NCI-H187 treated with DMSO at 0.1 percent for 48 hours (cell line): ENCODE results near the gene NT5C3B.
"Not testable (repeated sequence)": the region's sequence is repeated elsewhere in the genome, so short reads cannot be mapped to it uniquely, and the experiment has no call there.

Experiments used
- DNase-seq: peaks from one replicate; lab custom pipeline; 2025; lab: John Stamatoyannopoulos, UW

Gene NT5C3B

GRCh38 chr17:41784207-41784744, 51.8 kb downstream of the NT5C3B start:
- DNase-seq = no peak

DNA sequence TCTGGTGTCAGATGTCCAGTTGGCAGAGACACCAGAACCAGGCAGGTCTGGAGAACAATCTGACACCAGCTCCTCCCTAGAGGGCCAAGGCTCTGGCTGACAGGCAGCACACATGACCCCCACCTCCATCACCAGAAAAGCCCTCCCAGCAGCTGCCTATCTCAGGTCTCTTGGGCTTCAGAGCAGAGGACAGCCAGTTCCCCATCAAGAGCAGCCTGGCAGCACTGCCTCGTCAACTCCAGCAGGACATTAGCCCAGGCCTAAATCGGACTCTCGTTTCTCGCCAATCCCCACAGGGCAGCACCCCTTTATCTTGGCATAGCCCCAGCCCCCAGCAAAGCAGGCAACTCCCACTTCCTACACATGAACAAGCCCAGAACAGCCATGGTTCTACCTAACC, 53.9 kb downstream of the NT5C3B start:
- DNase-seq = no peak

- no peak for DNase-seq
Observed at GRCh38 chr17:41781404-41782110, 54.5 kb downstream of the NT5C3B start.

- DNase-seq = no peak
Observed at GRCh38 chr17:41779954-41780353, 56.1 kb downstream of the NT5C3B start.

GRCh38 chr17:41777574-41778188, 58.4 kb downstream of the NT5C3B start:
- no peak for DNase-seq

- no peak for DNase-seq
Observed at GRCh38 chr17:41777157-41777573, 58.9 kb downstream of the NT5C3B start.

DNA sequence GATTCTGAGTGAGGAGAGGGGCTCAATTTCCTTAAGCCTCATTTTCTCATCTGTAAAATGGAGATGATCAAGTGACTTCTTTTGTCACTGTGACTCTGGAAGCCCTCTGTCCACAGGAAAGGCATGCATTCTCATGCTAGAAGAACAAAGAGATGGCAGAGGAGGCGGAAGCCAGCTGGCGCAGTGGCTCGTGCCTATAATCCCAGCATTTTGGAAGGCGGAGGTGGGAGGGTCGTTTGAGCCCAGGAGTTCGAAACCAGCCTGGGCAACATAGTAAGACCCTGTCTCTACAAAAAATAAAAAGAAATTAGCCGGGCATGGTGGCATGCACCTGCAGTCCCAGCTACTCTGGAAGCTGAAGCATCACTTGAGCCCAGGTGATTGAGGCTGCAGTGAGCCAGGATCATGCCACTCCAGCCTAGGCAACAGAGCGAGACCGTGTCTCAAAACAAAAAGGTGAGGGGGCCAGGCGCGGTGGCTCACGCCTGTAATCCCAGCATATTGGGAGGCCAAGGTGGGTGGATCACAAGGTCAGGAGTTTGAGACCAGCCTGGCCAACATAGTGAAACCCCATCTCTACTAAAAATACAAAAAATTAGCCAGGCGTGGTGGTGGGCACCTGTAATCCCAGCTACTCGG, 59.7 kb downstream of the NT5C3B start:
- not testable (repeated sequence) for DNase-seq

- no peak for DNase-seq
Observed at GRCh38 chr17:41775394-41776226, 60.4 kb downstream of the NT5C3B start.
